ENCODE measurements around the gene PRRC2C.

DNA sequence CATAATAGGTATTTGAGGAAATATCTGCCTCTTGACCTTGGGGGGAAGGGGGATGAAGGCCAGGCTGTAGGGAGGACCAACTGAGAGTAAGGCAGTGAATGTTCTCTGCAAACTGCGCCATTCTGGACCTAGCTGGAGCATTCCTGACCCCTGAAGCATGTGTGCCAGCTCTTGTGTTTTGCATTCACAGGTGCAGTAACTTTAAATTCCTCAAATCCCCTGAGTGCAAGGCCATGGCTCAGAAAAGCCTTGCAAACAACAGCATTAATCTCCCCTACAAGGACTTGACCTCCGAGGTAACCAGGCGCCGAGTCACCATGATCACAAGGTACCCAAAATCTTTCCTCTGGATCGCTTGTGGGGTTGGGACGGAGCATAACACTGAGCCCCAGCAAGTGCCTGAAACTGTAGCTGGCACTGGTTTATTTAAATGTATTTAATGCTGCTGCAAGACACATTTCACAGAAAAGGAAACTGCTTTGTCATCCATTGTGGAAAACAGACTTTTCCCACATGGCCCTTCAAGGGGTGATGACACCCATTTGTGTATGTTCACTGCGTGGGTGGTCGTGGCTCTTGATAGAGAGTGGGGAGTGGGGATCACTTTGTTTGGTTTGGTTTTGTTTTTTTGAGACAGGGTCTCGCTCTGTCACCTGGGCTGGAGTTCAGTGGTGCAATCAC is 138.5 kb downstream of the PRRC2C start:
- TF ChIP-seq, protein P1, sequence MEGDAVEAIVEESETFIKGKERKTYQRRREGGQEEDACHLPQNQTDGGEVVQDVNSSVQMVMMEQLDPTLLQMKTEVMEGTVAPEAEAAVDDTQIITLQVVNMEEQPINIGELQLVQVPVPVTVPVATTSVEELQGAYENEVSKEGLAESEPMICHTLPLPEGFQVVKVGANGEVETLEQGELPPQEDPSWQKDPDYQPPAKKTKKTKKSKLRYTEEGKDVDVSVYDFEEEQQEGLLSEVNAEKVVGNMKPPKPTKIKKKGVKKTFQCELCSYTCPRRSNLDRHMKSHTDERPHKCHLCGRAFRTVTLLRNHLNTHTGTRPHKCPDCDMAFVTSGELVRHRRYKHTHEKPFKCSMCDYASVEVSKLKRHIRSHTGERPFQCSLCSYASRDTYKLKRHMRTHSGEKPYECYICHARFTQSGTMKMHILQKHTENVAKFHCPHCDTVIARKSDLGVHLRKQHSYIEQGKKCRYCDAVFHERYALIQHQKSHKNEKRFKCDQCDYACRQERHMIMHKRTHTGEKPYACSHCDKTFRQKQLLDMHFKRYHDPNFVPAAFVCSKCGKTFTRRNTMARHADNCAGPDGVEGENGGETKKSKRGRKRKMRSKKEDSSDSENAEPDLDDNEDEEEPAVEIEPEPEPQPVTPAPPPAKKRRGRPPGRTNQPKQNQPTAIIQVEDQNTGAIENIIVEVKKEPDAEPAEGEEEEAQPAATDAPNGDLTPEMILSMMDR (conservative IDR thresholded peaks at IDR 0.05): no peak
- no peak for TF ChIP-seq ZFX (IDR thresholded peaks at IDR 0.05)

All from C4-2B (cell line).